Endothelial cell of umbilical vein (primary cell): ENCODE data around the gene ABLIM1. TPM values are rescaled to one million over a fixed set of nuclear protein-coding genes. Genes with fewer than 3 reads are reported as not detected.

Source experiments
- BruUV-seq: library from RNA; stranded (reverse); fragments of 400-500 nt; replicated peaks from 2 replicates; lab custom pipeline; 2021; lab: Mats Ljungman, UMichigan
- CTCF ChIA-PET: fragments of 300-600, 350-600 bp; sonication (Branson Sonifier 250); formaldehyde crosslinking; loops from one replicate; lab custom pipeline; 2021; ENCODE audit warnings: antibody characterized with exemption, inconsistent platforms; lab: Charles Lee
- POLR2A ChIA-PET: fragments of 300-600, 350-600 bp; sonication (Branson Sonifier 250); formaldehyde crosslinking; loops from one replicate; lab custom pipeline; 2021; ENCODE audit warnings: antibody characterized with exemption, inconsistent platforms; lab: Charles Lee
- DNase-seq: peaks from one replicate; pipeline ENCODE4 v3.0.0-alpha.2; 2011; ENCODE audit warnings: low read depth, low spot score
- FAIRE-seq: peaks from 2 replicates; lab custom pipeline; 2011; peaks lifted over from hg19 to GRCh38; lab: Jason Lieb, UNC
- H2AFZ ChIP-seq: 2 replicates; pipeline ENCODE4 v1.6.0; 2012; ENCODE audit warnings: low read depth, low read length, control low read depth, inconsistent platforms
- H3K27ac ChIP-seq: 2 replicates; pipeline ENCODE4 v1.5.1; 2011; ENCODE audit warnings: low read depth, mild to moderate bottlenecking, control low read depth, low read length, moderate library complexity; ENCODE audit not compliant: insufficient read depth
- H3K27me3 ChIP-seq, 2 experiments: 2 replicates each; pipeline versions ENCODE4 v1.6.0 to v1.6.1; 2011; ENCODE audit warnings: low read length in 2 of 2, mixed read lengths in 1 of 2; ENCODE audit not compliant: control insufficient read depth in 2 of 2, insufficient read depth in 2 of 2
- H3K36me3 ChIP-seq, 2 experiments: 2 replicates in 1 of 2; 3 replicates in 1 of 2; pipeline ENCODE4 v1.5.1; 2011; ENCODE audit warnings: low read length in 2 of 2, mild to moderate bottlenecking in 1 of 2, moderate library complexity in 1 of 2; ENCODE audit not compliant: control insufficient read depth in 2 of 2, insufficient read depth in 2 of 2; ENCODE audit errors: extremely low read depth in 1 of 2
- H3K4me1 ChIP-seq: 3 replicates; pipeline ENCODE4 v1.5.1; 2011; ENCODE audit warnings: mild to moderate bottlenecking, low read length; ENCODE audit not compliant: control insufficient read depth, insufficient read depth; ENCODE audit errors: extremely low read depth
- H3K4me2 ChIP-seq: 2 replicates; pipeline ENCODE4 v1.6.1; 2011; ENCODE audit warnings: low read length, control low read depth, mixed read lengths; ENCODE audit not compliant: insufficient read depth
- H3K4me3 ChIP-seq, 3 experiments: fragments of 200-600 bp in 1 of 3; sonication (generic), shearing (Covaris generic) in 1 of 3; replicated peaks in 1 of 3; 2 replicates each; pipeline ENCODE4 v1.5.1; 2011 to 2016; ENCODE audit warnings: control low read depth in 3 of 3, low read length in 3 of 3, mild to moderate bottlenecking in 2 of 3, inconsistent platforms in 1 of 3, low read depth in 1 of 3, moderate library complexity in 1 of 3; ENCODE audit not compliant: insufficient read depth in 1 of 3
- H3K79me2 ChIP-seq: 2 replicates; pipeline ENCODE4 v1.6.0; 2012; ENCODE audit warnings: low read length, inconsistent platforms; ENCODE audit not compliant: control insufficient read depth, insufficient read depth
- H3K9ac ChIP-seq: replicated peaks from 2 replicates; pipeline ENCODE3; 2011; ENCODE audit warnings: low read length, control low read depth; ENCODE audit not compliant: insufficient read depth; ENCODE audit errors: extremely low read depth
- H3K9me1 ChIP-seq: replicated peaks from 3 replicates; pipeline ENCODE4 v1.6.0; 2011; ENCODE audit warnings: mild to moderate bottlenecking, low read length; ENCODE audit not compliant: control insufficient read depth, insufficient read depth; ENCODE audit errors: extremely low read depth
- H3K9me3 ChIP-seq: replicated peaks from 2 replicates; pipeline ENCODE4 v1.5.1; 2012; ENCODE audit warnings: low read length, inconsistent platforms; ENCODE audit not compliant: control insufficient read depth, insufficient read depth
- H4K20me1 ChIP-seq: replicated peaks from 2 replicates; pipeline ENCODE3; 2011; ENCODE audit warnings: mild to moderate bottlenecking, low read length; ENCODE audit not compliant: control insufficient read depth, insufficient read depth; ENCODE audit errors: extremely low read depth
- CTCF ChIP-seq, 2 donors: IDR thresholded peaks; 1 replicate in 1 of 2; 2 replicates in 1 of 2; pipeline ENCODE4 v1.5.1; 2011; ENCODE audit warnings: low read length in 2 of 2, mild to moderate bottlenecking in 2 of 2, moderate library complexity in 2 of 2, control low read depth in 1 of 2, inconsistent platforms in 1 of 2, low read depth in 1 of 2; ENCODE audit not compliant: insufficient read depth in 1 of 2; ENCODE audit errors: extremely low read depth in 1 of 2
- EZH2 ChIP-seq: IDR thresholded peaks from 2 replicates; pipeline ENCODE4 v1.6.1; 2012; ENCODE audit warnings: borderline replicate concordance, low read depth, mild to moderate bottlenecking, moderate library complexity, low read length, inconsistent platforms; ENCODE audit not compliant: severe bottlenecking
- FOS ChIP-seq: IDR thresholded peaks from 2 replicates; pipeline ENCODE4 v1.6.1; 2011; ENCODE audit warnings: mild to moderate bottlenecking, low read length, moderate library complexity, borderline replicate concordance; ENCODE audit not compliant: insufficient read depth
- GATA2 ChIP-seq: IDR thresholded peaks from 2 replicates; pipeline ENCODE4 v1.7.0; 2011; ENCODE audit warnings: low read depth, mild to moderate bottlenecking, moderate library complexity, mixed read lengths, low read length; ENCODE audit not compliant: insufficient read length, insufficient read depth
- JUN ChIP-seq: IDR thresholded peaks from 2 replicates; pipeline ENCODE4 v1.6.1; 2011; ENCODE audit warnings: borderline replicate concordance, low read depth; ENCODE audit not compliant: insufficient read length, insufficient read depth
- MYC ChIP-seq: IDR thresholded peaks from one replicate; pipeline ENCODE4 v1.6.1; 2011; ENCODE audit warnings: mild to moderate bottlenecking, low read depth, low read length
- POLR2A ChIP-seq: IDR thresholded peaks from 2 replicates; pipeline ENCODE4 v1.6.1; 2012; ENCODE audit warnings: low read depth, mild to moderate bottlenecking, control low read depth, low read length
- POLR2AphosphoS5 ChIP-seq: IDR thresholded peaks from 2 replicates; pipeline ENCODE4 v1.6.1; 2012; ENCODE audit warnings: low read depth, mild to moderate bottlenecking, control low read depth, low read length, moderate library complexity; ENCODE audit not compliant: insufficient read depth
- dilution Hi-C: fragments of 300-500 bp; cut with MboI; formaldehyde crosslinking; loops from one replicate; pipeline ENCODE4 v1.15.0; 2019; ENCODE audit warnings: low sequenced_read_pairs; ENCODE audit not compliant: extremely low pct_ligation_motif_present
- intact Hi-C: fragments of 100-400 bp; cut with micrococcal nuclease; formaldehyde crosslinking; loops from one replicate; pipeline ENCODE4 v1.10.0; 2022
- polyA plus RNA-seq, 4 experiments: library from polyadenylated mRNA; depleted of rRNA in 3 of 4; stranded (reverse) in 3 of 4; unstranded in 1 of 4; fragments of >200 nt; gene quantifications; 2 replicates each; pipeline versions ENCODE4 v1.2.1 to v1.2.3, GENCODE V29; 2011 to 2012; ENCODE audit warnings: missing spikeins in 1 of 4
- total RNA-seq: library from RNA; stranded (reverse); gene quantifications from 2 replicates; pipeline ENCODE4 v1.2.3, GENCODE V29; 2021
- TF ChIP-seq, protein P1 (sequence below): IDR thresholded peaks from 2 replicates; pipeline ENCODE4 v1.6.1; 2011; ENCODE audit not compliant: insufficient read depth, insufficient read length

Gene ABLIM1
- total and polyA plus RNA-seq, 2 donors (not counting 3 experiments of a cell fraction or from before 2014, with no cell fraction given) = 128 to 235 TPM

DNA sequence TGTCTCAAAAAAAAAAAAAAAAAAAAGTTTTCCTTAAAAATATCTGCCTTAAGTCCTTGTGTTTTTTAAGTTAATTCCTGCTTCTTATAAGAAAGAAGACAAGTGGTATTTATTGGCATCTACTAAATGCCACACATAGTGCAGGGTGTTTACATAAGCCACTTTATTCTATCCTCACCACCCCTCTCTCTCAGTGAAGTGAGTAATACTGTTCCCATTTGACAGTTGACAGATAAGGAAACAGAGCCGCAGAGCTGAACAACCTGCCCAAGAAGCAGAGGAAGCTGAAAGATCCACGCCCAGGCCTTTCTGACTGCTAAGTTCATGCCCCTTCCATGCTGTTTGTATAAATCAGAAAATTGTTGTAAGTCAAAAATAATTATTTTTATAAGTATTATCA, 54.1 kb downstream of the ABLIM1 start:
- H3K27ac ChIP-seq = no peak overlapping the region
- peaks cover 16% of the 10 kb centered on the region for H3K4me1 ChIP-seq
- no peaks in the 10 kb centered on the region for H3K9me1 ChIP-seq
- H3K4me2 ChIP-seq = no peak overlapping the region
- intact Hi-C loops = no loop called here
- H3K36me3 ChIP-seq = peaks cover 0 to 6% of the 10 kb centered on the region in 2 experiments
- no peaks in the 10 kb centered on the region for H3K9me3 ChIP-seq
- TF ChIP-seq FOS (peak; percentile 26), POLR2AphosphoS5 (no peak)
- H3K27me3 ChIP-seq = no peaks in the 10 kb centered on the region
- no peak overlapping the region for H3K4me3 ChIP-seq
- ChIA-PET CTCF (interaction anchor here (1.2 to 1.4 kb wide), 6 partner anchors 9 to 182 kb away, joined by 3 to 9 read pairs (median 4); no protein-coding TSS in a partner anchor), POLR2A (interaction anchor here (0.7 kb wide), 1 partner anchor 29 kb away, joined by 4 read pairs; no protein-coding TSS in a partner anchor)
- H3K79me2 ChIP-seq = no peaks in the 10 kb centered on the region
- H2AFZ ChIP-seq = no peak overlapping the region
- FAIRE-seq (peak; percentile 73), DNase-seq (peak; percentile 69)
- no TSS peak for BruUV-seq
- dilution Hi-C loops = no loop called here
- no peak overlapping the region for H3K9ac ChIP-seq
- H4K20me1 ChIP-seq = no peaks in the 10 kb centered on the region

GRCh38 chr10:114603303-114603702, 54.8 kb downstream of the ABLIM1 start:
- H2AFZ ChIP-seq = no peak overlapping the region
- H3K4me2 ChIP-seq = no peak overlapping the region
- no peak for TF ChIP-seq POLR2A
- TF ChIP-seq MYC = no peak
- no peak for TF ChIP-seq FOS
- no peak for TF ChIP-seq EZH2
- no peak for TF ChIP-seq POLR2AphosphoS5
- TF ChIP-seq GATA2 = no peak
- no peak for TF ChIP-seq CTCF (IDR thresholded peaks at IDR 0.05; ENCODE audit: extremely low read depth in 1 of 2, insufficient read depth in 1 of 2, low read depth in 1 of 2, low read length in 2 of 2)
- TF ChIP-seq, protein P1, sequence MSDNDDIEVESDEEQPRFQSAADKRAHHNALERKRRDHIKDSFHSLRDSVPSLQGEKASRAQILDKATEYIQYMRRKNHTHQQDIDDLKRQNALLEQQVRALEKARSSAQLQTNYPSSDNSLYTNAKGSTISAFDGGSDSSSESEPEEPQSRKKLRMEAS = no peak
- TF ChIP-seq JUN = no peak
- FAIRE-seq = no peak
- peaks cover 0 to 6% of the 10 kb centered on the region in 2 experiments for H3K36me3 ChIP-seq
- H3K79me2 ChIP-seq = no peaks in the 10 kb centered on the region
- intact Hi-C loops (no loop called here), dilution Hi-C loops (no loop called here)
- POLR2A ChIA-PET = no interaction called here
- no peak for DNase-seq
- CTCF ChIA-PET = interaction anchor here (1.2 kb wide), 1 partner anchor 183 kb away, joined by 3 read pairs; no protein-coding TSS in a partner anchor
- H4K20me1 ChIP-seq = no peaks in the 10 kb centered on the region
- peaks cover 16% of the 10 kb centered on the region for H3K4me1 ChIP-seq
- no TSS peak for BruUV-seq
- no peaks in the 10 kb centered on the region for H3K9me1 ChIP-seq
- H3K27ac ChIP-seq = no peak overlapping the region
- no peak overlapping the region for H3K9ac ChIP-seq
- H3K4me3 ChIP-seq = no peak overlapping the region
- H3K27me3 ChIP-seq = no peaks in the 10 kb centered on the region
- H3K9me3 ChIP-seq = no peaks in the 10 kb centered on the region
